Adrenal gland (tissue), 5 donors: ENCODE data around the gene SDC4.

ENCODE experiments used
- CTCF ChIP-seq, 6 experiments: fragments of 450-650 bp in 4 of 6; fragments of 200-600 bp in 2 of 6; sonication (generic) in 1 of 6; IDR thresholded peaks; 1 replicate in 5 of 6; 2 replicates in 1 of 6; pipeline versions ENCODE4 v1.5.1 to v1.8.0; 2016 to 2021; ENCODE audit warnings: antibody characterized with exemption in 6 of 6, mild to moderate bottlenecking in 2 of 6, moderate library complexity in 1 of 6
- POLR2A ChIP-seq, 2 donors: fragments of 450-650 bp; IDR thresholded peaks; one replicate each; pipeline ENCODE4 v1.6.1; 2017; ENCODE audit warnings: antibody characterized with exemption in 2 of 2, mild to moderate bottlenecking in 2 of 2, moderate library complexity in 1 of 2
- donor health status: DM: no; HTN: no; CAD: no.

GRCh38 chr20:45370571-45371160 is 22.4 kb upstream of the SDC4 start:
- TF ChIP-seq CTCF (IDR thresholded peaks at IDR 0.05): no peak
- no peak for TF ChIP-seq POLR2A (IDR thresholded peaks at IDR 0.05)
